ENCODE data around the gene IL2RA.

The IL2RA gene

GRCh38 chr10:6024334-6024682 is 37.9 kb downstream of the IL2RA start:
- Histone ChIP-seq H4K20me1 (ENCODE audit: low read depth, low read length) (no peaks in the 10 kb centered on the region), H3K9me3 (ENCODE audit: insufficient read depth, low read length) (no peaks in the 10 kb centered on the region), H3K4me2 (ENCODE audit: low read depth, low read length, poor library complexity, severe bottlenecking) (no peak overlapping the region), H3K27ac (ENCODE audit: low read depth, low read length) (no peak overlapping the region), H2AFZ (ENCODE audit: low read depth, low read length, severe bottlenecking) (no peak overlapping the region), H3K27me3 (ENCODE audit: low read length) (no peaks in the 10 kb centered on the region), H3F3A (ENCODE audit: insufficient read depth) (no peaks in the 10 kb centered on the region), H3K79me2 (ENCODE audit: insufficient read depth, low read length) (no peaks in the 10 kb centered on the region), H3K9ac (ENCODE audit: low read length) (no peak overlapping the region), H3K36me3 (ENCODE audit: low read length) (no peaks in the 10 kb centered on the region), H3K9me2 (replicated peaks; ENCODE audit: insufficient read depth, low read length) (no peaks in the 10 kb centered on the region), H3K4me3 (ENCODE audit: insufficient read depth, low read length, poor library complexity, severe bottlenecking) (no peak overlapping the region)
- TF ChIP-seq EZH2phosphoT487 (conservative IDR thresholded peaks at IDR 0.05; ENCODE audit: low read length) (no peak), CTCF (IDR thresholded peaks at IDR 0.05; ENCODE audit: insufficient read depth, low read length, poor library complexity, severe bottlenecking) (no peak)

GRCh38 chr10:6023661-6024333 is 38.4 kb downstream of the IL2RA start:
- Histone ChIP-seq H3K27me3 (ENCODE audit: low read length) (no peaks in the 10 kb centered on the region), H3K79me2 (ENCODE audit: insufficient read depth, low read length) (no peaks in the 10 kb centered on the region), H3K4me3 (ENCODE audit: insufficient read depth, low read length, poor library complexity, severe bottlenecking) (no peak overlapping the region), H3K9me2 (replicated peaks; ENCODE audit: insufficient read depth, low read length) (no peaks in the 10 kb centered on the region), H3K4me2 (ENCODE audit: low read depth, low read length, poor library complexity, severe bottlenecking) (no peak overlapping the region), H3K36me3 (ENCODE audit: low read length) (no peaks in the 10 kb centered on the region), H2AFZ (ENCODE audit: low read depth, low read length, severe bottlenecking) (no peak overlapping the region), H3K9ac (ENCODE audit: low read length) (no peak overlapping the region), H3K9me3 (ENCODE audit: insufficient read depth, low read length) (no peaks in the 10 kb centered on the region), H3F3A (ENCODE audit: insufficient read depth) (no peaks in the 10 kb centered on the region), H4K20me1 (ENCODE audit: low read depth, low read length) (no peaks in the 10 kb centered on the region), H3K27ac (ENCODE audit: low read depth, low read length) (no peak overlapping the region)
- TF ChIP-seq CTCF (IDR thresholded peaks at IDR 0.05; ENCODE audit: insufficient read depth, low read length, poor library complexity, severe bottlenecking) (no peak), EZH2phosphoT487 (conservative IDR thresholded peaks at IDR 0.05; ENCODE audit: low read length) (no peak)

GRCh38 chr10:6022660-6023059 is 39.5 kb downstream of the IL2RA start:
- Histone ChIP-seq H2AFZ (ENCODE audit: low read depth, low read length, severe bottlenecking) (no peak overlapping the region), H3K9me3 (ENCODE audit: insufficient read depth, low read length) (no peaks in the 10 kb centered on the region), H3K9me2 (replicated peaks; ENCODE audit: insufficient read depth, low read length) (no peaks in the 10 kb centered on the region), H3K79me2 (ENCODE audit: insufficient read depth, low read length) (no peaks in the 10 kb centered on the region), H3K4me3 (ENCODE audit: insufficient read depth, low read length, poor library complexity, severe bottlenecking) (no peak overlapping the region), H3K36me3 (ENCODE audit: low read length) (no peaks in the 10 kb centered on the region), H3K4me2 (ENCODE audit: low read depth, low read length, poor library complexity, severe bottlenecking) (no peak overlapping the region), H4K20me1 (ENCODE audit: low read depth, low read length) (no peaks in the 10 kb centered on the region), H3K27me3 (ENCODE audit: low read length) (no peaks in the 10 kb centered on the region), H3F3A (ENCODE audit: insufficient read depth) (no peaks in the 10 kb centered on the region), H3K27ac (ENCODE audit: low read depth, low read length) (no peak overlapping the region), H3K9ac (ENCODE audit: low read length) (no peak overlapping the region)
- TF ChIP-seq CTCF (IDR thresholded peaks at IDR 0.05; ENCODE audit: insufficient read depth, low read length, poor library complexity, severe bottlenecking) = no peak
- no peak for TF ChIP-seq EZH2phosphoT487 (conservative IDR thresholded peaks at IDR 0.05; ENCODE audit: low read length)
